NCI-H2081 (cell line): ENCODE results near the gene LCAT.
"Not testable (repeated sequence)": the region's sequence is repeated elsewhere in the genome, so short reads cannot be mapped to it uniquely, and the experiment has no call there.

Experiments
- DNase-seq, 2 experiments: peaks; one replicate each; lab custom pipeline; 2025; lab: John Stamatoyannopoulos, UW

Gene LCAT

GRCh38 chr16:67946966-67947558 is 3.1 kb upstream of the LCAT start:
- no peak for DNase-seq

DNA sequence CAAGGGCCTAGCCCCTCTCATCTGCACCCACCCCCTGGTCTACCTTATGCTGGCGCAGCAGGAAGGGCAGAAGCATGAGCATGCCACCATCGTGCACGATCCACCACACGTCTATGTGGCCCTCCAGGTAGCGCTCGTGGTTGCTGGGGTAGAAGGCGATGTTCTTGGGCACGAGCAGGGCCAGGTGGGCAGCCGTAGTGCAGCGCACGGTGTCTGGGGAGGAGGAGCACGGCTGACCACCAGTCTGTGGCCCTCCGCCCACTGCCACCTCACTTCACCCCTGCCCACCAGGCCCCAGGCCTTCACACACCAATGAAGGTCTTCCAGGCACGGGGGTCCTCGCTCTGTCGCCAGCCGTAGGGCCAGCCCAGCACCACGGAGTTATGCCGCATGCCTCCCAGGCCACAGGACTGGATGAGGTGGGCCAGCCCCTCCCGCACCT is 2.2 kb upstream of the LCAT start:
- no peak for DNase-seq

- DNase-seq, result no peak
These were observed 1.5 kb upstream of the LCAT start for GRCh38 chr16:67945392-67945933.

DNA sequence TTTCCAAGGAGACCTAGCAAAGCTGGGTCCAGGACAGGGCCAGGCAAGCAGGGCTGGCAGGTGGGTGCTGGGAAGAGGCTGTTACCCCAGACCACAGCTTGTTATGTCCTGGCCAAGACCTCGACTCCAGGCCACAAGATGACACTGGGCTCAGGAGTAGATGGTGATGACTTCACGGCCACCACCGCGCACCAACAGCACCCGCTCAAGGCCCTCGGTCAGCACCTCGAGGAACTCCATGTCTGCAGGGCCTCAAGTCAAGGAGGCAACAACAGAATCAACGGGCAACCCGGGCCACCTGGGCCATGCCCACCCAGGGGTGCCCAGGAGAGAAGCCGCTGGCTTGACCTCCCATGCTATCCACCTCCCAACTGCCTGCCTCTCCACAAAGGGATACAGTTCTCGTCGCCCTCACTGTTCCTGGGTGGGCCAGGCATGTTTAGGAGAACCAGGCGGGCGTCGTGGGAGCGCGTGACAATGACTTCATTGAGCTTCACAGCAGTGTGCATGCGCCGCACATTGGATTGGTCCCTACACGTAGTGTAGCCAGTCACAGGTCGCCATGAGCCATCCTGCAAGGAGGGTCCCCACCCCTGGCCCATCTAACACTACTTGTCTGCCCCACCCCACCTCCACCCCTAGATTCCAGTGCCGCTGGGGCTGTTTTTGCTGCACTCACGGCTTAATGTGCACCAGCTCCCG is 921 bp upstream of the LCAT start:
- no peak for DNase-seq

DNA sequence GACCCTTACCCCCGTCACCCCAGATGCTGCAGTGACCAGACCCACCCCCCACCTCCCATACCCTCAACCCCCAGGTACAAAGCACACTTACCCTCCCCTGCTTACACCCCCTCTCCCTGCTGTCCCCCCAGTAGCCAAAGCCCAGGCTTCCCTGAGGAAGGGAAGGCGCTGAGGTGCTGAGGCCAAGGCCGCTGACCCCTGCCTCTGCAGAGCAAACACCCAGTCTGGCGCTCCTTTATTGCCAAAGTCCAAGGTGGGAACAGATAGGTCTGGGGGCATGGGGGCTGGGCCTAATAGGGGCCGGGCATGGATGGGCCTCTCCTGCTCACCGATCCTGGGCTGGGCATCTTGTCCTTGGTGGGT is 683 bp downstream of the LCAT start:
- DNase-seq, result no peak

GRCh38 chr16:67942510-67943255 is 1.2 kb downstream of the LCAT start:
- DNase-seq, result no peak

GRCh38 chr16:67942200-67942509 is 1.8 kb downstream of the LCAT start:
- DNase-seq, result no peak

- DNase-seq, result no peak
These were observed 2.3 kb downstream of the LCAT start for GRCh38 chr16:67941469-67942199.

DNA sequence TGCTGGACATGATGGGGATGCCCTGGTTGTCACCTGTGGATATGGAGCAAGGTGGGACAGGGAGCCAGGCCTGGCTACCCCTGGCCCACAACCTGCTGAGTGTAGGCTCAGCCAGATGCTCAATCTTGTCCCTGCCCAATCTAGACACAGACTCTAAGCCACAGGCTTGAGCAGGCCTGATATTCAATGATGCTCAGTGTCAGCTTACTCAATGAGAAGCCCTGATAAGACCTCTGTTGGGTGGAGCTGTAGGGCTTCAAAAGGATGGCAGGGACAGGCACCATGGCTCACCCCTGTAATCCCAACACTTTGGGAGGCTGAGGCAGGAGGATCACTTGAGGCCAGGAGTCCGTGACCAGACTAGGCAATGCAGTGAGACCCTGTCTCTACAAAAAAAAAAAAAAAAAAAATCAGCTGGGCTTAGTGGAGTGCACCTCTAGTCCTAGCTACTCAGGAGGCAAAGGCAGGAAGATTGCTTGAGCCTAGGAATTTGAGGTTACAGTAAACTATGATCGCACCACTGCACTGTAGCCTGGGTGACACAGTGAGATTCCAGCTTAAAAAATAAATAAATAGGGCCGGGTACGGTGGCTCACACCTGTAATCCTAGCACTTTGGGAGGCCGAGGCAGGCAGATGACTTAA is 3.4 kb downstream of the LCAT start:
- DNase-seq, result no peak

DNA sequence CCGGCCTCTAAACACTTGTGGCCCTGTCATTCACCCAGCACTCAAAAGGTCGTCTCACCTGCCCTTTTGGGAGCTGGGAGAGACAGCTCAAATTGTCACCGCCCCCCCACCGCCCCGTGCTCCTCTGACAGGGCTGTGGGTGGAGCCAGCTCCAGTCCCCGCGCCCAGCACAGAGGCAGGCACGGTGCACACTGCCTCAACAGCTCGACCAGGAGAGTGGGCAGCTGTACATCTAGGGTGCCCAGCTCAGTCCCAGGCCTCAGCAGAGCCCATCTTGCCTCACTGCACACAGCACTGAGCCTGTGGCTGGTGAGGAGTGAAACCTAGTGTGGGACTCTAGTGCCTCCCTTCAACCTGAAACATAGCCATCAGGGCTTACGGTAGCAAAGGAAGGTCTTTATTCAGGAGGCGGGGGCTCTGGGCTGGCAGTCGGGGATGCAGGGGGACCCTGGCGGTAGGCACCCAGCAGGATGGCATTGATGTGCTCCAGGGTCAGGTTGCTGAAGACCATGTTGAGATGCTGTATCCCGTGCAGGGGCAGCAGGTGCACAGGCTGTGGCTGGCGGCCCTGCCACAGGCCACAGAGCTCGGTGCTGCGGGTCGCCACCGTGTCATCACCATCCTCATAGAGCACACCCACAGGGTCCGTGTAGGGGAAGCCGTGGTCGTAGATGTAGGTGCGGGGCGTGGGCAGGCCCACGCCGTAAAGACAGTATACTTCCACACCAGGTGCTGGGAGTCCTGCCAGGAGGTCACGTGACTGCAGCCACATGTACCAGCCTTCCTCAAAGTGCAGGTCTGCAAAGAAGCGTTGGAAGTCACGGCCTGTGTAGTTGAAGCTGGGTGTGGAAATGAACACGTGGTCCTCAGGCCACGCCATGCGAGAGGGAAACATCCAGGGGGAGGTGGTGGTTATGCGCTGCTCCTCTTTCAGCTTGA is 4.1 kb downstream of the LCAT start:
- no peak for DNase-seq

GRCh38 chr16:67937713-67938112 is 6.2 kb downstream of the LCAT start:
- not testable (repeated sequence) for DNase-seq

GRCh38 chr16:67936880-67937605 is 6.9 kb downstream of the LCAT start:
- no peak for DNase-seq

GRCh38 chr16:67936124-67936879 is 7.6 kb downstream of the LCAT start, which contains the start of gene PSMB10:
TSS of gene PSMB10 (minus strand) at chr16:67936850. CDS start at chr16:67936749, 101 bp downstream.
- DNase-seq, result no peak

GRCh38 chr16:67935402-67936123 is 8.4 kb downstream of the LCAT start:
- DNase-seq, result peak; percentile 94 to 96

- no peak for DNase-seq
These were observed 8.9 kb downstream of the LCAT start for GRCh38 chr16:67935101-67935401.

DNA sequence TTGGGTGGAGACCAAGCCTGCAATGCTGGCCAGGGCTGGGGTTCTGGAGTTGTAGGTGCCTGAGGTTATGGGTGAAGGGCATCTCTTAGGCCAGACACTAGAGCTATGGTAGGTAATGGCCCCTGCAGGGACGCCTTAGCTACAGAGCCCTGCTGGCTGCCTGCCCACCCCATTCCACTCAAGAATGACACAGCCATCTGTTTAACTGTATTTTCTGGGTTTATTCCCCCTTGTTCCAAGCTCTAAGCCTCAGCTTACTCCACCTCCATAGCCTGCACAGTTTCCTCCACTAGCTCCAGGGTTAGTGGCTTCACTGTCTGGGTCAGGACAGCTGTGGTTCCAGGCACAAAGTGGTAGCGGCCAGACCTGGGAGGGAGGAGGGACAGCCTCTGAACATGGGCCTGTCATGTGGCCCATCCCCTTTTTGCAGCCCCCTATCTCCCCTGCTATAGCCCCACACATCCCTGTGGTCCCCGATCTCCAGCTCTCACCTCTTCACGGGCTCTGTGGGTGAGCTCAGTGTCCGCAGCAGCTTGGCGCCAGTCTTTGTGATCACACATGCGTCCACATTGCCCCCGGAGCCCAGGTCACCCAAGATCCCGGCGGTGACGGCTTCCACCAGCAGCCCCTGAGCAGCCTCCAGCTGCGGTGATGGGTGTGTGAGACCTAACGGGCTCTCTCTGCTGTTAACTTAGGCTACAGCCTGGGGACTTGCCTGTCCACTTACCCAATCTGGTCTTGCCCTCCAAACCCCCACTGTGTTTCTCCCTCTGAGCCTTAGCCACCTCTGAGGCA is 9.4 kb downstream of the LCAT start:
- no peak for DNase-seq

DNA sequence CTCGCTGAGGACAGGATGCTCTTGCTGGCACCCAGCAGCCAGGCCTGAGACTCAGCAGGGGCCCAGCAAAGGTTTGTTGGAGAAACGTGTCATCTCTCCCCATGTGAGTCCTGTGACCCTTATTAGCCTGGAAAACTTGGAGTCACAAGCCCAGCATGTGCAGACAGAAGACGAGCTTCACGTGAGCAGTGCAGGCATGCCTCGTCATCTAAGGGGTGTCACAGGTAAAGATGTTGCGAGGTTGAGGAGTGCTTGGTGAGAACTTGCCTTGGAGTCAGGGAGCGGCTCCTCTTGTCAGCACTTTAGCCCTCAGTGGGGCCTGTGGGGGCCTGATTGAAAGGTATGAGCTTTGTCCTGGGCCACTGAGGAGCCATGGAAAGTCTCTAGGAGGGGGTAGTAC is 10.1 kb downstream of the LCAT start:
- DNase-seq, result no peak

DNA sequence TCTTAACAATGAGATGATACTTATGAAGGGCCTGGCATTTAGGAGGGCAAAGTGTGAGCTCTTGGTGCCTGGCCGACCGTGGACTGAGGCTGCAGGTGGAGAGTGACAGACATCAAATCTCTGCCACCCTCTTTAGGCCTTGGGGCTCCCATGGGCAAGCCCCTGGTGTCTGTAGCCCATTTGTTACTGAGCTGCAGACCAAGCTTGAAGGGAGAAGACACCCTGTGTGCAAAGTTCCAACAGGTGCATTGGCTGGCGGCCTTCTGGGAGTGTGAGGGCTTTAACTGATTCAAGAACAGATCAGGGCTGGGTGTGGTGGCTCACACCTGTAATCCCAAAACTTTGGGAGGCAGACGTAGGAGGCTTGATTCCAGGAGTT is 11.5 kb downstream of the LCAT start:
- DNase-seq, result no peak
